ENCODE results near the gene CIAO3. TPM values are rescaled to one million over a fixed set of nuclear protein-coding genes. Genes with fewer than 3 reads are reported as not detected.

The CIAO3 gene
- total RNA-seq, 1 donor = 24.7 TPM

DNA sequence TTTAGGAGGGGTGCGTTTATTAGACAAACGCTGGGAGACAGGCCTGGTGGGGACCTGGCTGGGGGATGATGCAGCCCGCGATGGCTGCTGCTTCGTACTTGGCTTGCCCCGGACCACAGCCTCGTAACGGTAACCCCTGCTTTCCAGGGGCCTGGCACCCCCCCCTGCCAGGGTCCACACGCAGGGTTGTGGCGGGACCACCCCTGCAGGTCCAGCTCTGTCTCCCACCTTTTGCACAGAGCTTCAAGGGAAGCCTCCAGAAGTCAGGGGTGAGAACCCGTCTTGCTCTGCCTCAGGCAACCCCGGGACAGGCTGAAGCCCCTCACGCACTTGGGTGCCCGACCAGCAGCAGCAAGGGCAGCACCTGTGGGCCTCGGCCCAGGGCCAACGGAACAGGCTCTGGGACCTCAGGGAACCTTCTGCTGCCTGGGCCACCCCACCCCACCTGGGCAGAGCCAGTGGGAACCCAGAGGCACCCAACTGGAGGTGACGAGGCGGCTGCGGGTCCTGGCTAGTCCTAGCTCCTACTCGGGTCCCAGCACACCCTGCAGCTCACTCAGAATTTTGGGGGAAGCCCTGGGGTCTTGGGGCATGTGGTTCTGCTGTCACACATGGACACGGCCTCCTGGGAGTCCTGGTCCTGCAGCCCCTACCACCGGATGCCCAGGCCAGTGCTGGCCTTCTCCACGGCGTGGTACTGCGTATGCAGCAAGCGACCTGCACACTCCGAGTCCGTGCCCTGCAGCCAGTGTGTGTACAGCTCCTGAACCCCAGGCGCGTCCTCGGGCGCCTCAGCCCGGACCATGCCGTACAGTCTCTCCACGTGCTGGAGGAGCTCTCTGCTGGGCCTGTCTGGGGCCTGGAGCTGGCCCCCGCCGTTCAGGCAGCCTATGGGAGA, 10.8 kb downstream of the CIAO3 start:
- no peak for TF ChIP-seq CTCF (IDR thresholded peaks at IDR 0.05; ENCODE audit: insufficient read depth, low read length)
- DNase-seq (ENCODE audit: low read depth) = no peak
- H3K4me3 ChIP-seq (ENCODE audit: low read depth, low read length) = no peak overlapping the region

- H3K4me3 ChIP-seq (ENCODE audit: low read depth, low read length) = no peak overlapping the region
- DNase-seq (ENCODE audit: low read depth) = no peak
- TF ChIP-seq CTCF (IDR thresholded peaks at IDR 0.05; ENCODE audit: insufficient read depth, low read length) = no peak
These were observed 11.7 kb downstream of the CIAO3 start for GRCh38 chr16:728890-729744.

- H3K4me3 ChIP-seq (ENCODE audit: low read depth, low read length) = peak overlapping the region; percentile 73
- TF ChIP-seq CTCF (IDR thresholded peaks at IDR 0.05; ENCODE audit: insufficient read depth, low read length) = no peak
- peak; percentile 63 for DNase-seq (ENCODE audit: low read depth)
These were observed 12.5 kb downstream of the CIAO3 start for GRCh38 chr16:728131-728889.

DNA sequence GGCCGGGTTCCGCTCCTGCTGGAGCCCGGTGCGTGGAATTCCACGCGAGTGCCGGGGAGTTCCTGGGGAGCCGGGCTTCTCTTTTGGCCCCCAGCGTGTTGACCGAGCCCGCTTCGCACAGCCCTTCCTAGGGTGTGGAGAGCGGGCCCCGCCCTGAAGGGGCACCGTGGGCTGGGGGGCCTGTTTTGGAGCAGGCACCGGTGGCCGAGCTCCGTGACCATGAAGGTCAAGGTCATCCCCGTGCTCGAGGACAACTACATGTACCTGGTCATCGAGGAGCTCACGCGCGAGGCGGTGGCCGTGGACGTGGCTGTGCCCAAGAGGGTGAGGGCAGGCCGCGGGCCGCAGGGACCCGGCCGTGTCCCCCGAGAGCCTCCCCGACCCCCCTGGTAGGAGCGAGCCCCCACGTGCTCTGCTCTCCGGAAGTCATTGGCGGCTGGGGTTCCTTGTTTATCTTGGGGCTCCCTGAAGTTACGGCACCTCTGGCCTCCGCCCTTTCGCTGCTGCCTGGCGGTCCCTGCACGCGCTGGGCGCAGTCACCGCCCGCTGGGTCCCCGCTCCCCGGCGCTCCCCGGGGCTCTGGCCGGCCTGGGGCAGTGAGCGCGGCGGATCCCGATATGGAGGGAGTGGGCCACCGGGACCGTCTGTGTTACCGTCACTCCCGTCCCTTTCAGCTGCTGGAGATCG, 13.4 kb downstream of the CIAO3 start:
- DNase-seq (ENCODE audit: low read depth) = no peak
- H3K4me3 ChIP-seq (ENCODE audit: low read depth, low read length) = peak overlapping the region; percentile 73
- TF ChIP-seq CTCF (IDR thresholded peaks at IDR 0.05; ENCODE audit: insufficient read depth, low read length) = no peak

- TF ChIP-seq CTCF (IDR thresholded peaks at IDR 0.05; ENCODE audit: insufficient read depth, low read length) = no peak
These were observed 14.1 kb downstream of the CIAO3 start, which contains the start of the genes CCDC78 and HAGHL for GRCh38 chr16:726438-727290. TSS of gene CCDC78 (minus strand) at chr16:726443. CDS start at chr16:726367, 76 bp downstream. TSS of gene HAGHL (plus strand) at chr16:727106. CDS start at chr16:727510, 404 bp downstream.

More at GRCh38 chr16:726438-727290, 14.1 kb downstream of the CIAO3 start, which contains the start of the genes CCDC78 and HAGHL:
- H3K4me3 ChIP-seq (ENCODE audit: low read depth, low read length) = peak within 1 kb of the TSS; percentile 73
- no peak for DNase-seq (ENCODE audit: low read depth)

Measured in fibroblast of the aortic adventitia (primary cell).